ENCODE results near the gene ARSK. TPM values are rescaled to one million over a fixed set of nuclear protein-coding genes. Genes with fewer than 3 reads are reported as not detected.

The ARSK gene
- total RNA-seq, 1 experiment from 2014 or later: 13.4 TPM

DNA sequence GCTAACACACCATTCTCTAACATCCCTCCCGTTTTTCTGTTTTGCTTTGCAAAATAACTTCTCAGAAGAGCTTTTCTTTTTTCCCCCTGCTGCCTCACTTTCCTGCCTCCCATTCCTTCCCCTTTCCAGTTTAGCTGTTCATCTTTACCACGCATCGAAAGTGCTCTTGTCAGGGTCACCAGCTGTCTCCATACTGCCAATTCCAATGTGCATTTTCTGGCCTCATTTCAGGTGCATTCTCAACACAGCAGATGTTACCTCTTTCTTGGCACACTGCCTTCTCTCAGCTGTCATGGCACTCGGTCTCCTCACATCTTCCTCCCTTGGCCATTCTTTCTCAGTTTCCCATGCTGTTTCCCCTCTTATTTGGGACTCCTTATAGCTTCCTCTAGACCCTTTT, 9.5 kb downstream of the ARSK start:
- DNase-seq (ENCODE audit: low read depth): no peak

- DNase-seq (ENCODE audit: low read depth): peak; percentile 23
Observed at GRCh38 chr5:95565280-95565920, 10.5 kb downstream of the ARSK start.

- DNase-seq (ENCODE audit: low read depth): no peak
Observed at GRCh38 chr5:95572016-95572415, 17.1 kb downstream of the ARSK start.

DNA sequence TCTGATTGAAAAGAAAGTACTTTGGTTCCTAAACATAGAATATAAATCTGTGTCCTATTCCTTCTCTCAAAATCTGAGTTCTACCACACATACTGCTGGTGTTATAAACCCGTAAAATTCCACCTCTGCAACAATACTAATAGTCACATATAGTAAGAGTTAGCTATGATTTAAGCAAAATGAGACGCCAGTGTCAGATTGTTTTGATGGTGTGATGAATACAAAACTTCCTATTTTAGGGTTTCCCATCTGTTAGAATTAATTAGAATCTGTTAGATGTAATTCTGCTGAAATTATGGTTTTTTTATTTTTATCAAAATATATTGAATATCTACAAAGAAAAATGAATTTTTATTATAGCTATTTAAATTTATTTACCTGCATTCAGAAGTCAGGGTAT, 26.7 kb downstream of the ARSK start:
- no peak for DNase-seq (ENCODE audit: low read depth)

DNA sequence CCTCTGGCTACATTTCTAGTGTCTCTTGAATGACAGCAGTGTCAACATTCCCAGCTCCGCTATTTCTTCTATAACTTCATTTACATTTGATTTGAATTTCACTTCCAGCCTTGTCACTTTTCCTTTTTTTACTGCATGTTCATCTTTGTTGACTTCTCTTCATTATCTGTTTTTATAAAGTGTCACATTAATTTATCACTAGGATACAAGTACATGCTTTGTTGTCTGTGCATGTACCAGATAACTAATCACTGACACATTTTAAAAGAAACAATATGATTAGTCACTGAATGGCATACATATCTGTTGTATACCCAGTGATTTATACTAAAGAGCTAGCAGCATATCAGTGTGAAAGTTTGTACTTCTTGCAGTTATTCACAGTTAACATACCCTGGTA, 29.1 kb downstream of the ARSK start:
- DNase-seq (ENCODE audit: low read depth): no peak

DNA sequence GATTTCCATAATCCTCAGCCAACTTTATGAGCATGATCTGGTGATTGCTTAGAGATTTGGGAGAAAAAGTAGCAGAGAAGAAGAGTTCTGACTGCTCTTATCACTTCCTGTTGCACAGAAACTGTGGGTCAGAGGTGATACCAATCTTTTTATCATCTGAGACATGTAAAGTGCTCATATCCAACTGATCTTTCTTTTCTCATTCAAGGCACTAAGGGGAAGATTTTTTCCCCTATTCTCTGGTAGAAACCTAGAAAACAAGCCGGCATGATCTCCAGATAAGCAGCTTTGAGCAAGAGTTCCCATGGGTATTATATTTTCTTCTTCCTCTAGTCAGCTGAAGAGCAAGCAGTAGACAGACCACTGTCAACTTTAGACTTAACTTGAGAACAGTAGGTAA, 36.0 kb downstream of the ARSK start:
- no peak for DNase-seq (ENCODE audit: low read depth)

DNA sequence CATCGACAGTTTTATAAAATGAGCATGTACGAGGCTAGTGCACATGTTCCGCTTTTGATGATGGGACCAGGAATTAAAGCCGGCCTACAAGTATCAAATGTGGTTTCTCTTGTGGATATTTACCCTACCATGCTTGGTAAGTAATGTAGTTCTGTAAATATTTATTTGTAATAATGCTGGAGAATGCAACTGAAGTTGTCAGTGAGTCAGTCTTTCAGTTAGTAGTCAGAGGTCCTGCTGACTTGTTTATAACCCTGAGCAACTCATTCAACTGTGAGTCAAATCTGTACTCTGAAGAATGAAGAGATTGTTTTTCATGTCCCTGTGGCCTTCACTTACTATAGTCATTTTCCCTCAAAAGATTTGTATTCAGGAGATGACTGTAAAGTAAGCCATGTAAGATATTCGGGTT, 36.6 kb downstream of the ARSK start:
- peak; percentile 74 for DNase-seq (ENCODE audit: low read depth)

GRCh38 chr5:95595289-95595931, 40.5 kb downstream of the ARSK start:
- peak; percentile 39 for DNase-seq (ENCODE audit: low read depth)

DNA sequence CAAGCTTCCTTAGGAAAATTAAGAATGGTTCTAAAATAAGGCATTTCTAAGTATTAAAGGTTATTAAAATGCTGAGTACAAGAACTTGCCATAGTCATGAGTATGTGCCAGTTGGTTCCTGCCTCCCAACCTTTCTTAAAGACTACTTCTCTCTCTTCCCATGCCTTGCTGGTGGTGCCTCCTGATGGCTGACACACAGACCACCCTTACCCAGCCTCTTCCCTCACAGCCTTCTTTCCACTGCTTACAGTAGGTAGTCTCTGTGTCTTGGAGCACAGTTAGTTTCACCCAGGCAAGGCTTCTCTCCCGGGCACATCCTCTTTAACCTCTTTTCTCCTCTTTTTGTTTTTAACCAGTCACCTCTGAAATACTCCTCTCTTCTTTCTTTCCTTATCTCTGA, 44.4 kb downstream of the ARSK start:
- DNase-seq (ENCODE audit: low read depth): no peak

DNA sequence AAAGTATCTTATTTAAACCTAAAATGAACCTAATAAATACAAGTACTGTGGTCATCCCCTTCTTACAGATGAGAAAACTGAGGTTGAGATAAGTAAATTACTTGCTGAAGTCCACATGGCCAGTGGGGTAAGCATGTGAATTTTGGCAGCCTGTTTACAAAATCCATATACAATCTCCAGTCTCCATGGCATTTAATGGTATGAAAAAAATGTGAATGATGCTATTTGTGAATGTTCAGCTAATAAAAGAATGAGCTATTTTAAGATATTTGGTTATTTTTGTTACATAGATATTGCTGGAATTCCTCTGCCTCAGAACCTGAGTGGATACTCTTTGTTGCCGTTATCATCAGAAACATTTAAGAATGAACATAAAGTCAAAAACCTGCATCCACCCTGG, 45.7 kb downstream of the ARSK start:
- no peak for DNase-seq (ENCODE audit: low read depth)

DNA sequence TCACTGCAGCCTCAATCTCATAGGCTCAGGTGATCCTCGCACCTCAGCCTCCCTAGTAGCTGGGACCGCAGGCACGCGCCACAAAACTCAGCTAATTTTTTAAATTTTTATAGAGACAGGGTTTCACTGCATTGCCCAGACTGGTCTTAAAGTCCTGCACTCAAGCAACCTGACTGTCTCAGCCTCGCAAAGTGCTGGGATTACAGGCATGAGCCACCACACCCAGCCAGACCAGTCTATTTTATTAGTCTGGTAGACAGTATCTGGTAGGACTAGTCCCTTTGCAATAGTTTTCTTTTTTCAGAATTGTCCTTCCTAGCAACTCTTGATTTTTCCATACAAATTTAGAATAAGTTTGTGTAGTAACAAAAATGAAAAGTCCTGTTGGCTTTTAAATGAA, 50.9 kb downstream of the ARSK start:
- no peak for DNase-seq (ENCODE audit: low read depth)

DNA sequence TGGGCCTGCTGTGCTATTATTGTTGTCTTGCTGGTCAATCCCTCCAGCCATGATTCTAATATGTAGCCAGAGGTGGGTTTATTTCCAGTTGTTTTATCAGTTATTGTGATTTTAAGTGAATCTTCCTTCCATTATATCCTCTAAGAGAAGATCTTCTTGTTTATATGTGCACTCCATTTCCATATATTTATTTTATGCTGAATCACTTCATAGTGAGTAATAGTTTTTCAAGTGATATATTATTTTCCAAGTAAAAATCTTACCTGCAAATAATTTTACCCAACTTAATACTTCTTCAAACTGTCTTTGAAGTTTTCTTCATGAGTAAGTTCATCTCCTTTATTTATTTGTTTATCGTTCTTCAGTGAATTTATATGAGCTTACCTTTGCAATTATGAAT, 51.5 kb downstream of the ARSK start:
- no peak for DNase-seq (ENCODE audit: low read depth)

DNA sequence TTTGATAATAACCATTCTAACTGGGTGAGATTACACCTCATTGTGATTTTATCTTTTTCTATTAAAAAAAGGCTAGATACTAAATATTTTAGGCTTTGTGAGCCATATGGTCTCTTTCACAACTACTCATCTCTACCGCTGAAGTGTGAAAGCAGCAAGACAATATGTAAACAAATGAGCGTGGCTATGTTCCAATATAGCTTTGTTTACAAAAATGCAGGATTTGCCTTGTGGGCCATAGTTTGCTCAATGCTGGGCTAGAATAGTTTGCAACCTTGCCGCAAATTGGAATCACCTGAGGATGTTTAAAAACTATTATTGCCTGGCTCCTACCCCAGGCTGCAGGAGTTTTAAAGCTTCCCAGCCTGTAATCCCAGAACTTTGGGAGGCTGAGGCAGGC, 54.8 kb downstream of the ARSK start:
- DNase-seq (ENCODE audit: low read depth): no peak

DNA sequence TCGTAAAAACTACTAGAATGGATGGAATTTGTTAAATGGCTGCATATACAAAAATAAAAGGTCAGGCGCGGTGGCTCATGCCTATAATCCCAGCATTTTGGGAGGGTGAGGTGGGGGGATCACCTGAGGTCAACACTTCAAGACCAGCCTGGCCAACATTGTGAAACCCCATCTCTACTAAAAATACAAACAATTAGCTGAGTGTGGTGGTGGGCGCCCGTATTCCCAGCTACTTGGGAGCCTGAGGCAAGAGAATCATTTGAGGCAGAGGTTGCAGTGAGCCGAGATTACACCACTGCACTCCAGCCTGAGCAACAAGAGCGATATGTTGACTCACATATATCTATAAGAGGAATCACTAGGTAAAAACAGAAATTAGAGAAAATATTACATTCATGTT, 55.6 kb downstream of the ARSK start:
- DNase-seq (ENCODE audit: low read depth): peak; percentile 44

GRCh38 chr5:95611396-95611795, 56.5 kb downstream of the ARSK start:
- no peak for DNase-seq (ENCODE audit: low read depth)

- no peak for DNase-seq (ENCODE audit: low read depth)
Observed at GRCh38 chr5:95613514-95613913, 58.6 kb downstream of the ARSK start.

GRCh38 chr5:95615164-95615467, 60.2 kb downstream of the ARSK start:
- DNase-seq (ENCODE audit: low read depth): no peak

- DNase-seq (ENCODE audit: low read depth): peak; percentile 71
Observed at GRCh38 chr5:95617057-95617456, 62.2 kb downstream of the ARSK start.

GRCh38 chr5:95619096-95619495, 64.2 kb downstream of the ARSK start:
- peak; percentile 68 for DNase-seq (ENCODE audit: low read depth)

DNA sequence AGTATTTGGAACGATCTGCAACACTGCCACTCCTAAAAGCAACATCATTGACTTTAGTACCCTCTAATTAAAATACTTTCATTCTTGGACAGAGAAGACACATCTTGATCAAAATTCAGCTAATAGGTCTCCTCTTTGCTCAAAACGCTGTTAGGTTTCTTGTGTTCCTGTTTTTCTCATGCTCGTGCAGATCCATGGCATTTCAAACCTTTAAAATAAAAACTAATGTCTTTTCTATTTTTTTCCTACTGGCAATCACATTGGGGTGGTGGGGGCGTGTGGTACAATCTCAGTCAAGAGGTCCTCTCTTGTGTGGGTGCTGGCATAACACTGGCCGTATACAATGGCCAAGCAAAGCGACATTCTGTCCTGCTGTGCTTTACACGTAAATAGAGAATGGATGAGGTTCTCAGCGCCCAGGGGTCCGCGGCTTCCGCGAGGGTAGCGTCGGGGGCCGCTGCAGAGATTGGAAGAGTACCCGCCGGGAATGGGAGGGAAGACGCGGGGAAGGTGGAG, 64.7 kb downstream of the ARSK start:
- DNase-seq (ENCODE audit: low read depth): no peak

GRCh38 chr5:95620030-95620869, 65.3 kb downstream of the ARSK start, which contains the start of gene GPR150:
Gene GPR150 (plus strand): TSS chr5:95620087. CDS start chr5:95620276, 189 bp downstream.
- DNase-seq (ENCODE audit: low read depth): peak; percentile 59
